HG02970 (cell line): Measurements from ENCODE around the gene SH3GLB1.
A peak's percentile ranks its signal among the peaks of the same experiment; 100 is the strongest.

Source experiments
- ATAC-seq: cut with Tn5 transposase; IDR thresholded peaks from one replicate; pipeline ENCODE4 v1.9.1; 2021; ENCODE audit warnings: mild to moderate bottlenecking, moderate library complexity, moderate number of reproducible peaks; ENCODE audit not compliant: unreplicated experiment, low FRiP score

SH3GLB1 gene

GRCh38 chr1:86731416-86731815, 27.0 kb downstream of the SH3GLB1 start:
- ATAC-seq: no peak

GRCh38 chr1:86733340-86733739, 29.0 kb downstream of the SH3GLB1 start:
- no peak for ATAC-seq

- ATAC-seq: peak; percentile 55
Measured at GRCh38 chr1:86739648-86740509, 35.5 kb downstream of the SH3GLB1 start.

GRCh38 chr1:86741947-86742572, 37.7 kb downstream of the SH3GLB1 start:
- no peak for ATAC-seq

GRCh38 chr1:86747304-86747703, 42.9 kb downstream of the SH3GLB1 start:
- no peak for ATAC-seq

- ATAC-seq: no peak
Measured at GRCh38 chr1:86748622-86749373, 44.4 kb downstream of the SH3GLB1 start.

GRCh38 chr1:86750076-86750475, 45.7 kb downstream of the SH3GLB1 start:
- ATAC-seq: no peak

- ATAC-seq: no peak
Measured at GRCh38 chr1:86750530-86750929, 46.2 kb downstream of the SH3GLB1 start.

GRCh38 chr1:86751923-86752322, 47.5 kb downstream of the SH3GLB1 start:
- ATAC-seq: no peak

GRCh38 chr1:86753700-86754099, 49.3 kb downstream of the SH3GLB1 start:
- ATAC-seq: no peak

- ATAC-seq: no peak
Measured at GRCh38 chr1:86754265-86754974, 50.0 kb downstream of the SH3GLB1 start.

- no peak for ATAC-seq
Measured at GRCh38 chr1:86756062-86756406, 51.7 kb downstream of the SH3GLB1 start.

- ATAC-seq: no peak
Measured at GRCh38 chr1:86757272-86757984, 53.1 kb downstream of the SH3GLB1 start.

GRCh38 chr1:86758570-86758969, 54.2 kb downstream of the SH3GLB1 start:
- no peak for ATAC-seq

- ATAC-seq: no peak
Measured at GRCh38 chr1:86760199-86760598, 55.8 kb downstream of the SH3GLB1 start.

- ATAC-seq: no peak
Measured at GRCh38 chr1:86762336-86762735, 58.0 kb downstream of the SH3GLB1 start.

- no peak for ATAC-seq
Measured at GRCh38 chr1:86764523-86764922, 60.1 kb downstream of the SH3GLB1 start.

GRCh38 chr1:86765073-86765472, 60.7 kb downstream of the SH3GLB1 start:
- no peak for ATAC-seq

GRCh38 chr1:86765674-86766073, 61.3 kb downstream of the SH3GLB1 start:
- ATAC-seq: no peak

GRCh38 chr1:86768554-86768953, 64.2 kb downstream of the SH3GLB1 start:
- ATAC-seq: no peak
